HG03571 (cell line): ENCODE measurements around the gene P2RX6.
"Not testable (repeated sequence)": the region's sequence is repeated elsewhere in the genome, so short reads cannot be mapped to it uniquely, and the experiment has no call there.

Experiments used
- ATAC-seq: cut with Tn5 transposase; IDR thresholded peaks from one replicate; pipeline ENCODE4 v1.9.1; 2021; ENCODE audit not compliant: unreplicated experiment

The P2RX6 gene

DNA sequence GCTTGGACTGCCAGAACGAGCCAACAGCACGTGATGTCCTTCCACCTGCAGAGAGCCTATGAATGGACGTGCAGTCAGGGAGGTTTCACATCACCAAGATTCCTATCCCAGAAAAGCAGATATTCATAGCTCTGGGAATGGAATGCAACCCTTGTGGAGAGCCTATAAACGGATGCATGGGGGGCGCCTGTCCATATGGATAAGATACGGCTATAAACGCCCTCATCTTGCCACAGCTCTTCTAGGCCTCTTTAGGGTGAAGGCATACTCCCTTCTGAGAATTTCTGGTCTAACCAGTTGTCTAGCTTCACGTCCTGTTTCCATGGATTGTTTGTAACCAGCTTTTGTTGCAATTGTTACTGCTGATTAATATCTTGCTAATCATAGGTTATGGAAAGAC is 56.8 kb downstream of the P2RX6 start:
- ATAC-seq: not testable (repeated sequence)

DNA sequence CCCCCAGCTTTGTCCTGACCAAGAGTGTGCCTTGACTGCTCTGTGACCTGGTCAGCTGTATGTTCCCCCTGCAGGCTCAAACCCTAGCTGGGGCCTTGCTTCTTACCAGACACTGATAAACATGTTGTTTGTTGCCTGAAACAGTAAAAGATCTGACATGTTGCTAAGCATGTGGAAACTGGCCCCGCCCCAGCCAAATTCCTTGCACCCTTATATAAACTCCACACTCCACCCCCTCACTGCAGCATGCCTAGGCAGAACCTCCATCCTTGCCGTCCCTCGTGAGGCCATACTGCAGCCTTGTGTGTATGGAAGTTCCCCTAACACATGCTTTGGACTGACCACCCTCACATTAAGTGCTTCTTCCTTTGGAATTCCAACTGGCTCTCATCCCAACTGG is 58.1 kb downstream of the P2RX6 start:
- no peak for ATAC-seq

DNA sequence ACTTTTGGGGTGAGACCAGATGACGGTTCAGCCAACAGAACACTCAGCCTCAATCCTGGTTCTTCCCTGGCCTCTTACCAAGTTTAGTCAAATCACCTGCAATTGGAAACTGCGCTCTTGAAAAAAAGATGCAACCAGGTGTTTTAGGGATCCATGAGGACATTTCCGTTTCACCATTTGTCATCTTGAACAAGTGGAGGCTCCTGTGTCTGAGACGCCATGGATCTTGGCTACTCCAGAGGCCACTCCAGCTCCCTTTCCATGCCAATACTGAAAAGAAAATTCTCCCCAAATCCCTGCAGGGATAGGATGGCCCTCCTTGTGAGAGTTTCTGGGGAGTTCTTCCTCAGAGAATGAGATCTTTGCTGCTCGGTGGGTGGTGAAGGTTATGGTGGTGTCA is 58.5 kb downstream of the P2RX6 start:
- no peak for ATAC-seq

DNA sequence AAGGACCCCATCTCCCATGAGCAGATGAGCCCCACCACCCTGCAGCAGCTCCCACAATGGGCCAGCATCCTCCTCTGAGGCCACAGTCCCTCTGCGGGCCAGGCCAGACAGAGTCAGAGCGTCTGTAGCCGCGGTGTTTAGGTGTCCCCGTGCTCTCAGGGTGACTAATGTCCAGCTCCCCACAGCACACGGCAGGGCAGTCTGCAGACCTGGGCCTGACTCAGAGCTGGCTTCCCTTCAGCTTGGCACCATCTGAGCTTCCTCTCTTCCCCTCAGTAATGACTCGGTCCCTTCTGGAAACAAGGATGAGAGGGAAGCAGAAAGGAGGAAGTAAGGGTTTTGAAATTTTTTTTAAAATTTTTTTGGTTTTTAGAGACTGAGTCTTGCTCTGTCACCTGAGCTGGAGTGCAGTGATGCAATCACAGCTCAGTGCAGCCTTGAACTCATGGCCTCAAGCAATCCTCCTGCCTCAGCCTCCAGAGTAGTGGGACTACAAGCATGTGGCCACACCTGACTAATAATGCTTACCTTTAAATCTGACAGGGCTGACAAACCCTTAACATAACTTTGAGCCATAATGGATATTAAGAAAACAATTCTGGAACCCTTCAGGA is 59.2 kb downstream of the P2RX6 start:
- ATAC-seq: no peak

DNA sequence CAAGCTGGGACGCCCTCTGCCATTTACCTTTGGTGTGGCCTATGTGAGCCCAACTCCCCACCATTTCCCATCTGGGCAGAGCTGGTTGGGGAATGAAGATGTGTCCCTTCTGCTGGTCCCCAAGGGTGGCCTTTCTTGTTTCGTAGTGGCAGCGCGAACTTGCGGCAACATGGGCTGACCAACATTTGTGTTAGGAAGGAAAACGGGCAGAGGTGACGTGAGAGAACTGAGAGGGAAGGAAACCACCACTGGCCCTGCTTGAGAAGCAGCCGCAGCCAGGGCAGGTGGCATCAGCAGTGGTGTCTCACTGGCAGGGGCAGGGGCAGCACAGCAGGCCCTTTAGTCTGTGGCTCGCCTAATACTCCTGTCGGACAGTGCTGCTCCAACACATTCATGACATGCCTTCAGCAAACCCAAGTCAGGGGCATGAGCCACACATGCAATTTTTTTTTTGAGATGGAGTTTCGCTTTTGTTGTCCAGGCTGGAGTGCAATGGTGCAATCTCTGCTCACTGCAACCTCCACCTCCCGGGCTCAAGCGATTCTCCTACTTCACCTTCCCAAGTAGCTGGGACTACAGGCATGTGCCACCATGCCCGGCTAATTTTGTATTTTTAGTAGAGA is 60.7 kb downstream of the P2RX6 start:
- no peak for ATAC-seq

DNA sequence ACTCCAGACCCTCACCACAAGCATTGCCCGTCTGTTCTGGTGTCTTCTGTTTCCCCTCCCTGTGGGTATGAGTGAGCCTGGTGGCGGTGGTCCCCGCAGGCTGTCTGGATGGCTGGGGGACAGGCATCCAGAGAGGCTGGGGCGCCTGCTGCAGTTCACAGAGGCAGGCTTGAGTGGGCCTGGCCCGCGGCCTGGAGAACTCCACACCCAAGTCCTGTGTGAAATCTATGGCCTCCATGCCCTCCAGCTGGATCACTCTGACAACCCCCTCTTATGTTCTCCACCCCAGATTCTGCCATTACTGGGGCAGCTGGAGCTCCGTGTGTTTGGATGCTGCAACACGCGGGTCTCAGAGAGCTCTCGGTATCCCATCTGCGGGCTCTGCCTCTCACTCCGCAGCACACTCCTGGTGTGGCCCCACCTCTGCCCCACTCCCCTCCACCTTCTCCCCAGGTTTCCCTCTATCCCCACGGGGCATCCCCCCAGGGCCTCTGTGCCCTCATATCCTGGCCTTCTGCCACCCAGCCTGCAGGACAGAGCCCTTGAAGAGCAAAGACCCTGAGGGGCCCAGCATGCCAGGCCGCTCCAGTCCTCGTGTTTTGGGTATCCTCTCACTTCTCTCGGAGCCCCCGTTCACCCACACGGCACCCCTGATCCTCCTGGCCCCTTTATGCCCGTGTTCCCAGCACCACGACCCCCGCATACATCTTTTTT is 62.1 kb downstream of the P2RX6 start:
- ATAC-seq: no peak
